Right ventricle myocardium inferior (tissue), 1 donor: ENCODE results near the gene CNOT1. TPM values are rescaled to one million over a fixed set of nuclear protein-coding genes. Genes with fewer than 3 reads are reported as not detected.
"Not testable (repeated sequence)": the region's sequence is repeated elsewhere in the genome, so short reads cannot be mapped to it uniquely, and the experiment has no call there.

Source experiments
- ATAC-seq: fragments of 200-7000 bp; cut with Tn5 transposase; one replicate; pipeline ENCODE4 v1.9.1; 2020; ENCODE audit warnings: mild to moderate bottlenecking, moderate library complexity
- DNase-seq: peaks from one replicate; pipeline ENCODE4 v3.0.0; 2021; ENCODE audit errors: missing footprints
- intact Hi-C: fragments of 100-400 bp; cut with DNase I; formaldehyde crosslinking; loops from one replicate; pipeline ENCODE4 v1.11.0; 2022
- total RNA-seq: library from RNA; stranded (reverse); fragmentation: NEBNext Ultra II Directional; extraction: Animal tissue kit (Norgen Biotek cat#: 25700); gene quantifications from one replicate; pipeline ENCODE4 v1.2.1, GENCODE V29; 2021
- donor health status: DM: no; HTN: yes; CAD: no; lungs with severe emphysema.

Gene CNOT1
- total RNA-seq, 1 donor from 2014 or later: 70.2 TPM

DNA sequence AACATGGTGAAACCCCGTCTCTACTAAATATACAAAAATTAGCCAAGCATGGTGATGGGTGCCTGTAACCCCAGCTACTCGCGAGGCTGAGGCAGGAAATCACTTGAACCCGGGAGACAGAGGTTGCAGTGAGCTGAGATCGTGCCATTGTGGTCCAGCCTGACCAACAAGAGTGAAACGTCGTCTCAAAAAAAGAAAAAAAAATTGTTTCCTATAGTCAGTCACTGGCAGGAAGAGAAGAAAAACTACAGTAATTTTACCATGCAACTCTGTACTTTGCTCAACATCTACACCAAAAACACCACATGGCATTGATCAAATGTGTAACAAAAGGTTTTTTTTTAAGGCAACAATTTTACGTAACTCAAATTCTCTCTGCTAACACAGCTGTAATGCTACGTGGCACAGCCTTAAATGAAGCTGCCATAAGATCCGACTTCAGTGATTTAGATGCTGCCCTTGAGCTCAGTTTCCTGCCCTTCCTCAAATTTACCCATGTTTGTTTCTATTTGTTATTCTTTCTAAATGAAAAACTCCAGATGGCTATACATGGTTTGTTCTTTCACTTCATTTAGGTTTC, 40.2 kb downstream of the CNOT1 start:
- DNase-seq (no peak), ATAC-seq (no peak)
- intact Hi-C loops: loop anchor here (10.0 kb wide), 1 partner anchor 65 kb away; no protein-coding TSS in a partner anchor

DNA sequence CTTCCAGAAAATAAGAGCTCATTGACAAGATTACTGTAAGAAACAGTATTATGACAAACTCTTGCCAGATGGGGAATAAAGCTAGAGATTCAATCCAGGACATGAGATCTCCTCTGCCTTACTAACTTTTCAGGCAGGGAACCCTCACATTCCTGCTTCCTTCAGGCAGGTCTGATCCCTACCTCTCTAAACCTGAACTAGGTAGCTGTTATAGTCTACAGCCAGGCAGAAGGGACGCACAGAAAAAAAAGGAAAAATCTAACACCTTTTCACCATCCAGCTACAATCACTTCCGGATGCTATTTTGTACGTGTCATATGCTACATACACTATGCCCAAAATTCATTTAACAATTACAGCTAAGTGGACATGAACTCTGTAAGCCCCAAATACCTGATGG, 41.2 kb downstream of the CNOT1 start:
- ATAC-seq (no peak), DNase-seq (no peak)
- intact Hi-C loops: loop anchor here (10.0 kb wide), 1 partner anchor 64 kb away; no protein-coding TSS in a partner anchor

DNA sequence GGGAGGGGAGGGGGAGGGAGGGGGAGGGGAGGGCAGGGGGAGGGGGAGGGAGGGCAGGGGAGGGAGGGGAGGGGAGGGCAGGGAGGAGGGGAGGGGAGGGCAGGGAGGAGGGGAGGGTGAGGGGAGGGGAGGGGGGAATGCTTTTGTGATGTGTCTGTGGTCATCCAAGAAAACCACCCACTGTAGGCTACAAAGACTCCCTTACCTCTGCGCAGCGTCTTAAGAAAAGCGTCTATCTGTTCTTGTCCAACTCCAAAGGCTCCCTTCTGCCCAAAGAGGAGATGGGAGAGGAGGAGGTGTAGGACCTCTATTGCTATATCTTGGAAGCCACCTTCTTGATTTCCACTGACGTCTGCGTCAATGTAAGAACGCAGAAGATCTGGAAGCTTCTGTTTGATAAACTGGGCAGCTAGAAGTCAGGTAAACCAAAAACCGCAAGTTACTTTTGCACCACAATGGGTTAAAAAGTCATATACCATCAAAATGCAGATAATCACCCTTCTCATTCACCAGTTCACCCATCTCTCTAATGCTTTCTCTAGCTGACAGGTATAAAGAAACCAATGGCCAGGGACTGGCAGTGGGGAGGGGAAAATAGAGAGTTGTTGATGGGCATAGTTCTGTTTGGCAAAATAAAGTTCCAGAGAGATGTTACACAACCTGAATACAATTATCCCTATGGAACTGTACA, 43.1 kb downstream of the CNOT1 start:
- ATAC-seq: no peak
- intact Hi-C loops: loop anchor here (10.0 kb wide), 1 partner anchor 62 kb away; no protein-coding TSS in a partner anchor
- no peak for DNase-seq

- intact Hi-C loops: loop anchor here (10.0 kb wide), 1 partner anchor 60 kb away; no protein-coding TSS in a partner anchor
- ATAC-seq (no peak), DNase-seq (no peak)
Observed at GRCh38 chr16:58584831-58585505, 44.7 kb downstream of the CNOT1 start.

- DNase-seq: no peak
- intact Hi-C loops: loop anchor here (10.0 kb wide), 1 partner anchor 58 kb away; no protein-coding TSS in a partner anchor
- ATAC-seq: no peak
Observed at GRCh38 chr16:58582971-58583765, 46.5 kb downstream of the CNOT1 start.

GRCh38 chr16:58582133-58582532, 47.5 kb downstream of the CNOT1 start:
- DNase-seq (no peak), ATAC-seq (no peak)
- intact Hi-C loops: loop anchor here (10.0 kb wide), 1 partner anchor 57 kb away; no protein-coding TSS in a partner anchor

GRCh38 chr16:58579587-58579986, 50.0 kb downstream of the CNOT1 start:
- DNase-seq (no peak), ATAC-seq (no peak)
- intact Hi-C loops: loop anchor here (5.0 kb wide), 1 partner anchor 37 kb away; no protein-coding TSS in a partner anchor

DNA sequence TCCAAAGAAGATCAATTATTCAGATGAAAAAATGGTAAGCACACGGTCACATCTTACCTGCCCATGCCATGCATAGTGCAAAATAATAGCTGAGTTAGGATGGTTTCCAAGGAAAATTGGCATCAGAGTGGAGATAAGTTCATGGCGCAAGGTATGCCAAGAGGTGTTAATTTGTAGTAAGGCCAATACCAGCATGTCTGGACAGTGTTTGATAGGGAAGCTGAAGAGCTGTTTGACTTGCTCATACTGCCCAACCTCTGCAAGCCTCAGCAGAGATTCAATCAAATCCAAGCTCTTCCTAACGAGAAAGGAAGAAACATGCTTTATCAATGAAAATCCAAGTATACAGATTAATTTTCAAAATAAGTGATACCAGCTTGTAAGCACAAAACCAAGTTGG, 51.0 kb downstream of the CNOT1 start:
- ATAC-seq (peak; percentile 87), DNase-seq (no peak)
- intact Hi-C loops: loop anchor here (5.0 kb wide), 1 partner anchor 36 kb away; no protein-coding TSS in a partner anchor

DNA sequence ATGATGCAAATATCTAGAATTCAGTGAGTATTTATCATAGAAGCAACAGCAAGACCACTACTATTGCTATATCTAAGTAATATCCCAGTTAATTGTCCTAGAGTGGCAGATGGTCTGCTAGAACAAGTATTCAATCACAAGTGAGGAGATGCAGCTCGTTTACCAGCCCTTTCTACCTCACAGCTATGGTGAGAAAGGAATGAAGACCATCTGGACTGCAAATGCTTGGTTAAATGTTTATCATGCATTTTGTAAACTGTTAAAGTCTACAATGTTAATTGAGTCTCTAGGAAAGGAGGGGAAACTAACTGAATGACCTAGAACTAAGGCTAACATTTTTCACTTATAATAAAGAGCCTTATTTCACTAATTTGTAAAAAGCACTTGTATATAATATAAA, 52.5 kb downstream of the CNOT1 start:
- DNase-seq: no peak
- intact Hi-C loops: loop anchor here (5.0 kb wide), 1 partner anchor 35 kb away; no protein-coding TSS in a partner anchor
- ATAC-seq: no peak

- DNase-seq (no peak), ATAC-seq (peak; percentile 44)
- intact Hi-C loops: loop anchor here (5.0 kb wide), 1 partner anchor 33 kb away; no protein-coding TSS in a partner anchor
Observed at GRCh38 chr16:58574895-58575294, 54.7 kb downstream of the CNOT1 start.

GRCh38 chr16:58565697-58566096, 63.9 kb downstream of the CNOT1 start:
- DNase-seq, intact Hi-C loops, ATAC-seq: not testable (repeated sequence)

- intact Hi-C loops: no loop called here
- DNase-seq (no peak), ATAC-seq (no peak)
Observed at GRCh38 chr16:58563775-58564174, 65.9 kb downstream of the CNOT1 start.

DNA sequence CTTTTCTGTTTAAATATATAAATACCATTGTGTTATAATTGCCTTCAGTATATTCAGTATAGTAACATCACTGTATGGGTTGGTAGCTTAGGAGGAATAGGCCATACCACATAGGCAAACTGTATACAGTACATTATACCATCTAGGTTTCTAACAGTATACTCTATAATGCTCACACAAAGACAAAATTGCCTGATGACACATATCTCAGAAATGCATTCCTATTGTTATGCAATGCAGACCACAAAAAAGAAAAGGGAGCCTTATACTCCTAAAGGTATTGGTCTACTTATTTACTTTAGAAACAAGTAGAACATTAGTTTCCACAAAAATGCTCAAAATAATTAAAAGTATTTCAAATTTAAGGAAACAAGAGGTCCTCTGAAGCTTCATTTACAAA, 66.4 kb downstream of the CNOT1 start:
- ATAC-seq: no peak
- no peak for DNase-seq
- intact Hi-C loops: no loop called here

DNA sequence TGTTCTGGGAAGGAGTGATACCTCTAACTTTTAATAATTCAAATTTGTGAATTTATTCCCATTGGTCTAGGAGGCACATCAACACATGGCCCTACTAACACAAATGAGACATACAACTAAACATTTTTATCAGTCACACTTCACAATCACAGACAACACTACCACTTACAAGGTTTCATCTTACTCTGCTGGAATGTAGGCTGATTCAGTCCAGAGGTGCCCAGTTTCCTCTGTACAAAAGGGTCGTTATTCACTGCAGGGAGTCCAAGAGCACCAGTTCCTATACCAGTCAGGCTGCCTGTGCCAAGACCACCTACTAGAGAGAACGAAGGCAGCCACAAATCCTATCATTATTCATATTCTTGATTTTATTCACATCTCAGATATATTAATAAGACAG, 72.9 kb downstream of the CNOT1 start:
- DNase-seq (no peak), ATAC-seq (no peak)
- intact Hi-C loops: no loop called here

GRCh38 chr16:58551496-58551895, 78.1 kb downstream of the CNOT1 start:
- intact Hi-C loops: no loop called here
- DNase-seq (no peak), ATAC-seq (peak; percentile 89)

DNA sequence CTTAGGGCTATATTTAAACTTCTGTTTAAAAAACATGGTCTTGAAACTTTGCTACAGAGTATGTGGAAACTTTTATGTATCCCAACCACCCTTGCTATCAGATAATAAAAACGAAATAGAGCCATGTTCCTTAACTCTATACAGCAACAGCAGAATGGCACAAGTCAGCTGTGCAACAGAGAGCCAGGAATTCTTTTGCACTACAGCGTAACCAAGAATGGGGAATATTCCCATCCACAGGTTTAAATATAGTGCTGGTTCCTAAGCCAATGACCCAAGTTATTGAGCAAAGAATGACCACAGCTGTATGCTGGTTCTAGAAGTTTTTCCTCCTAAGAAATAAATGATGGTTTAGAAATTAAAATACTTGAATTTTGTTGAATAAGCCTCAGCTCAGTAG, 81.2 kb downstream of the CNOT1 start:
- ATAC-seq: peak; percentile 61
- DNase-seq: no peak
- intact Hi-C loops: no loop called here

GRCh38 chr16:58543685-58544084, 85.9 kb downstream of the CNOT1 start:
- ATAC-seq (no peak), DNase-seq (no peak)
- intact Hi-C loops: loop anchor here (5.0 kb wide), 1 partner anchor 34 kb away; no protein-coding TSS in a partner anchor

- intact Hi-C loops: loop anchor here (5.0 kb wide), 1 partner anchor 35 kb away; no protein-coding TSS in a partner anchor
- no peak for DNase-seq
- ATAC-seq: no peak
Observed at GRCh38 chr16:58542291-58542690, 87.3 kb downstream of the CNOT1 start.

DNA sequence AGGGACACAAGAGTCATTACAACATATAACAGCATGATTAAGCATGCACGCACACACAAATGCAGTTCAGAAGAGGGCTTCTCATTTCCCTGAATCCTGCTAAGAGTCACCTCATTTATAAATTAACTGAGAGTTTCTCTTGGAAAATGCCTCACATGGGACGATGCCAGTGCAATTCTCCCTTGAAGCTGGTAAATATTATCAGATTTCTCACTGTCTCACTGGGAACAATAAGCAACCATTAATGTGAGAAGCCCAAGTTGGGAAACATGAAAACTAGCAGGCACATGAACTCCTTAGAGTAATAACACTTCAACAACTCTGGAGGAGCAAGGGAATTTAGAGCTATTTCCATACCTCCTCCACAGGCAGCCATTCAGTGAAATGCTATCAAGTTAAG, 87.9 kb downstream of the CNOT1 start:
- ATAC-seq (no peak), DNase-seq (no peak)
- intact Hi-C loops: loop anchor here (5.0 kb wide), 1 partner anchor 36 kb away; no protein-coding TSS in a partner anchor
